ENCODE data around the gene SNTG2. TPM values are rescaled to one million over a fixed set of nuclear protein-coding genes. Genes with fewer than 3 reads are reported as not detected.

SNTG2 gene
- total and polyA plus RNA-seq, 2 donors (not counting 3 experiments of a cell fraction or from before 2014, with no cell fraction given), result not detected

DNA sequence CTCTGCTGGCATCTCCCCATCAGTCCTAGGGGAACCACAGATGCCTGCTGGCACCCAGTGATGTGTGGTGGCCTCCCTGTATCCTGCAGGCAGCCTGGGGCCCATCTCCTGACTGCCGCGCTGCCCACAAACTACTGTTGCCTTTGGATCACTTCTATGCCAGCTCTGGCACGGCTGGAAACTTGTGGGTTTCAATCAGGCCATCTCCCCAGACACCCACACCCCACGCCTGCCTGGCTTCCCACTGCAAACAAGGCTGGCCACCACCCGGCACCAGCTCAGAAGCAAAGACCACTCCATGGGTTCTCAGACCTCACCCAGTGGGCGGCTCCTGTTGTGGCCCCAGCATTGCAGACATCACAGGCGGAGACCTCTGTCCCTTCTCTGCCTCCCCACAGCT is 447.5 kb downstream of the SNTG2 start:
- Histone ChIP-seq H3K9me3 (replicated peaks; ENCODE audit: control insufficient read depth, insufficient read depth, low read length) (peaks cover 7% of the 10 kb centered on the region), H2AFZ (ENCODE audit: low read depth, low read length) (no peak overlapping the region), H3K79me2 (ENCODE audit: control insufficient read depth, insufficient read depth, low read length) (no peaks in the 10 kb centered on the region), H3K4me2 (ENCODE audit: insufficient read depth, low read length) (no peak overlapping the region), H3K36me3 (ENCODE audit: control insufficient read depth in 2 of 2, extremely low read depth in 1 of 2, insufficient read depth in 2 of 2, low read length in 2 of 2) (no peaks in the 10 kb centered on the region), H3K27me3 (ENCODE audit: control insufficient read depth in 2 of 2, insufficient read depth in 2 of 2, low read length in 2 of 2) (no peaks in the 10 kb centered on the region), H4K20me1 (replicated peaks; ENCODE audit: control insufficient read depth, extremely low read depth, insufficient read depth, low read length) (no peaks in the 10 kb centered on the region), H3K27ac (ENCODE audit: insufficient read depth, low read depth, low read length) (no peak overlapping the region), H3K9ac (replicated peaks; ENCODE audit: extremely low read depth, insufficient read depth, low read length) (no peak overlapping the region), H3K9me1 (replicated peaks; ENCODE audit: control insufficient read depth, extremely low read depth, insufficient read depth, low read length) (no peaks in the 10 kb centered on the region), H3K4me1 (ENCODE audit: control insufficient read depth, extremely low read depth, insufficient read depth, low read length) (no peaks in the 10 kb centered on the region), H3K4me3 (replicated peaks in 1 of 3; ENCODE audit: insufficient read depth in 1 of 3, low read depth in 1 of 3, low read length in 3 of 3) (no peak overlapping the region)
- ChIA-PET CTCF (no interaction called here), POLR2A (no interaction called here)
- DNase-seq (ENCODE audit: low read depth, low spot score) (no peak), FAIRE-seq (no peak)
- dilution Hi-C loops (cut with MboI; ENCODE audit: extremely low pct_ligation_motif_present, low sequenced_read_pairs), result no loop called here
- TF ChIP-seq POLR2AphosphoS5 (IDR thresholded peaks at IDR 0.05; ENCODE audit: insufficient read depth, low read depth, low read length) (no peak), EZH2 (IDR thresholded peaks at IDR 0.05; ENCODE audit: borderline replicate concordance, low read depth, low read length, severe bottlenecking) (no peak), POLR2A (IDR thresholded peaks at IDR 0.05; ENCODE audit: low read depth, low read length) (no peak), GATA2 (IDR thresholded peaks at IDR 0.05; ENCODE audit: insufficient read depth, insufficient read length, low read depth, low read length) (no peak)
- TF ChIP-seq, protein P1, sequence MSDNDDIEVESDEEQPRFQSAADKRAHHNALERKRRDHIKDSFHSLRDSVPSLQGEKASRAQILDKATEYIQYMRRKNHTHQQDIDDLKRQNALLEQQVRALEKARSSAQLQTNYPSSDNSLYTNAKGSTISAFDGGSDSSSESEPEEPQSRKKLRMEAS (IDR thresholded peaks at IDR 0.05; ENCODE audit: insufficient read depth, insufficient read length), result no peak
- TF ChIP-seq, protein P2, sequence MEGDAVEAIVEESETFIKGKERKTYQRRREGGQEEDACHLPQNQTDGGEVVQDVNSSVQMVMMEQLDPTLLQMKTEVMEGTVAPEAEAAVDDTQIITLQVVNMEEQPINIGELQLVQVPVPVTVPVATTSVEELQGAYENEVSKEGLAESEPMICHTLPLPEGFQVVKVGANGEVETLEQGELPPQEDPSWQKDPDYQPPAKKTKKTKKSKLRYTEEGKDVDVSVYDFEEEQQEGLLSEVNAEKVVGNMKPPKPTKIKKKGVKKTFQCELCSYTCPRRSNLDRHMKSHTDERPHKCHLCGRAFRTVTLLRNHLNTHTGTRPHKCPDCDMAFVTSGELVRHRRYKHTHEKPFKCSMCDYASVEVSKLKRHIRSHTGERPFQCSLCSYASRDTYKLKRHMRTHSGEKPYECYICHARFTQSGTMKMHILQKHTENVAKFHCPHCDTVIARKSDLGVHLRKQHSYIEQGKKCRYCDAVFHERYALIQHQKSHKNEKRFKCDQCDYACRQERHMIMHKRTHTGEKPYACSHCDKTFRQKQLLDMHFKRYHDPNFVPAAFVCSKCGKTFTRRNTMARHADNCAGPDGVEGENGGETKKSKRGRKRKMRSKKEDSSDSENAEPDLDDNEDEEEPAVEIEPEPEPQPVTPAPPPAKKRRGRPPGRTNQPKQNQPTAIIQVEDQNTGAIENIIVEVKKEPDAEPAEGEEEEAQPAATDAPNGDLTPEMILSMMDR (IDR thresholded peaks at IDR 0.05; ENCODE audit: extremely low read depth in 1 of 2, insufficient read depth in 1 of 2, low read depth in 1 of 2, low read length in 2 of 2), result no peak
- intact Hi-C loops (cut with micrococcal nuclease), result no loop called here
- no TSS peak for BruUV-seq (replicated peaks)
